HepG2 (cell line): ENCODE results near the gene PTH1R. TPM values are rescaled to one million over a fixed set of nuclear protein-coding genes. Genes with fewer than 3 reads are reported as not detected.

Experiments used
- ATAC-seq: fragments of 200-7000 bp; cut with Tn5 transposase; 3 replicates; pipeline ENCODE4 v1.9.1; 2020; ENCODE audit warnings: mild to moderate bottlenecking, moderate library complexity
- BruUV-seq: library from RNA; stranded (reverse); fragments of 400-500 nt; replicated peaks from 2 replicates; lab custom pipeline; 2021; lab: Mats Ljungman, UMichigan
- CTCF ChIA-PET: fragments of 300-600 bp; formaldehyde crosslinking; extraction: SDS; loops from one replicate; lab custom pipeline; 2021; ENCODE audit warnings: low total read pairs, inconsistent platforms, low intra/inter-chr PET ratio; lab: Yijun Ruan, JAX
- POLR2A ChIA-PET: fragments of 350-600 bp; sonication (Branson Sonifier 250); formaldehyde crosslinking; loops from one replicate; lab custom pipeline; 2020; ENCODE audit warnings: antibody characterized with exemption, inconsistent platforms; lab: Yijun Ruan, JAX
- DNase-seq: peaks from one replicate; pipeline ENCODE4 v3.0.0-alpha.2; 2015; ENCODE audit warnings: low spot score
- FAIRE-seq: peaks from 3 replicates; lab custom pipeline; 2011; peaks lifted over from hg19 to GRCh38; lab: Jason Lieb, UNC
- H2AFZ ChIP-seq: one replicate; pipeline ENCODE4 v1.6.1; 2011; ENCODE audit warnings: low read length, inconsistent platforms
- H3K27ac ChIP-seq: fragments of 300-600 bp; 3 replicates; pipeline ENCODE4 v1.8.0; 2011; ENCODE audit warnings: mixed run types, mild to moderate bottlenecking, mixed read lengths, low read length, inconsistent platforms; ENCODE audit not compliant: insufficient read depth; ENCODE audit errors: extremely low read length
- H3K27me3 ChIP-seq, 2 experiments: fragments of 200-600 bp in 1 of 2; 2 replicates in 1 of 2; 3 replicates in 1 of 2; pipeline versions ENCODE4 v1.6.0 to v1.8.0; 2011; ENCODE audit warnings: low read length in 2 of 2, mild to moderate bottlenecking in 2 of 2, moderate library complexity in 2 of 2, inconsistent platforms in 1 of 2; ENCODE audit not compliant: insufficient read depth in 2 of 2, control insufficient read depth in 1 of 2
- H3K36me3 ChIP-seq, 2 experiments: fragments of 200-600 bp in 1 of 2; replicated peaks in 1 of 2; 2 replicates in 1 of 2; 3 replicates in 1 of 2; pipeline versions ENCODE4 v1.5.1 to v1.8.0; 2011; ENCODE audit warnings: low read length in 2 of 2, inconsistent platforms in 1 of 2; ENCODE audit not compliant: insufficient read depth in 2 of 2, control insufficient read depth in 1 of 2
- H3K4me1 ChIP-seq: 2 replicates; pipeline ENCODE4 v1.5.1; 2012; ENCODE audit warnings: low read length, inconsistent platforms; ENCODE audit not compliant: insufficient read depth
- H3K4me2 ChIP-seq: 2 replicates; pipeline ENCODE4 v1.6.0; 2011; ENCODE audit warnings: low read depth, low read length, inconsistent platforms
- H3K4me3 ChIP-seq, 3 experiments: fragments of 200-600 bp in 1 of 3; sonication (generic), shearing (Covaris generic) in 1 of 3; replicated peaks in 1 of 3; 2 replicates each; pipeline ENCODE4 v1.5.1; 2011 to 2016; ENCODE audit warnings: low read length in 3 of 3, inconsistent platforms in 2 of 3, low read depth in 2 of 3, mild to moderate bottlenecking in 2 of 3, control low read depth in 1 of 3, mixed read lengths in 1 of 3; ENCODE audit not compliant: insufficient read depth in 1 of 3
- H3K79me2 ChIP-seq: one replicate; pipeline ENCODE4 v1.6.1; 2011; ENCODE audit warnings: low read length, inconsistent platforms; ENCODE audit not compliant: insufficient read depth
- H3K9ac ChIP-seq: 2 replicates; pipeline ENCODE4 v1.6.0; 2011; ENCODE audit warnings: mild to moderate bottlenecking, low read depth, low read length, inconsistent platforms; ENCODE audit not compliant: insufficient read depth
- H3K9me3 ChIP-seq: 2 replicates; pipeline ENCODE4 v1.5.1; 2012; ENCODE audit warnings: mild to moderate bottlenecking, low read length
- H4K20me1 ChIP-seq: 2 replicates; pipeline ENCODE4 v1.6.0; 2011; ENCODE audit warnings: inconsistent platforms, mild to moderate bottlenecking, low read length, moderate library complexity; ENCODE audit not compliant: insufficient read depth
- EHMT2 ChIP-seq: fragments of 200-600 bp; sonication (generic); IDR thresholded peaks from 2 replicates; pipeline ENCODE4 v1.7.0; 2017; ENCODE audit warnings: antibody characterized with exemption, low read depth, low read length, borderline replicate concordance
- MAFG ChIP-seq: sonication (generic); formaldehyde crosslinking; IDR thresholded peaks from 2 replicates; pipeline ENCODE4 v1.5.1; 2020; ENCODE audit warnings: mild to moderate bottlenecking, missing genetic modification reagents
- ONECUT2 ChIP-seq: sonication (generic); formaldehyde crosslinking; IDR thresholded peaks from 2 replicates; pipeline ENCODE4 v1.4.0; 2020; ENCODE audit warnings: missing genetic modification reagents
- SRSF9 ChIP-seq: fragments of 200-400 bp; formaldehyde crosslinking; IDR thresholded peaks from 2 replicates; pipeline ENCODE4 v1.6.1; 2018; ENCODE audit warnings: borderline replicate concordance, mild to moderate bottlenecking, low read depth, low read length; ENCODE audit not compliant: insufficient read depth, poor library complexity, severe bottlenecking
- STAT5B ChIP-seq: sonication (generic); formaldehyde crosslinking; IDR thresholded peaks from 2 replicates; pipeline ENCODE4 v1.4.0; 2020; ENCODE audit warnings: missing genetic modification reagents
- TOPORS ChIP-seq: sonication (generic); formaldehyde crosslinking; IDR thresholded peaks from 2 replicates; pipeline ENCODE4 v1.8.0; 2023; ENCODE audit warnings: mild to moderate bottlenecking, missing genetic modification reagents
- ZNF274 ChIP-seq: sonication (generic); formaldehyde crosslinking; IDR thresholded peaks from 2 replicates; pipeline ENCODE4 v1.5.1; 2020; ENCODE audit warnings: mild to moderate bottlenecking, missing genetic modification reagents
- ZNF646 ChIP-seq: sonication (generic); formaldehyde crosslinking; IDR thresholded peaks from 2 replicates; pipeline ENCODE4 v1.9.0; 2021; ENCODE audit warnings: mild to moderate bottlenecking, missing genetic modification reagents
- WGBS: methylation state at CpG from one replicate; pipeline ENCODE4 v1.1.6; 2017; ENCODE audit warnings: low lambda C conversion rate; 5-methylcytosine and 5-hydroxymethylcytosine counted together
- in situ Hi-C: cut with HindIII; loops from 2 replicates; pipeline ENCODE4 v1.10.0; 2017; ENCODE audit warnings: low pct_unique_long_range_greater_than_20kb; ENCODE audit not compliant: extremely low pct_ligation_motif_present
- intact Hi-C: fragments of 100-400 bp; cut with micrococcal nuclease; formaldehyde crosslinking; loops from one replicate; pipeline ENCODE4 v1.10.0; 2022; ENCODE audit not compliant: unreplicated experiment
- polyA plus RNA-seq, 8 experiments: library from polyadenylated mRNA; depleted of rRNA in 3 of 8; stranded (reverse) in 7 of 8; unstranded in 1 of 8; fragments of >200 nt; fragmentation: Illumina TruSeq in 4 of 8; extraction: Trizol in 4 of 8; gene quantifications; 2 replicates each; pipeline versions ENCODE4 v1.2.1 to v1.2.3, GENCODE V29; 2011 to 2016; ENCODE audit warnings: low read depth in 4 of 8, missing spikeins in 1 of 8, mixed read lengths in 1 of 8; ENCODE audit not compliant: insufficient read depth in 1 of 8
- total RNA-seq, 5 experiments: library from RNA; depleted of rRNA; stranded (reverse); fragments of >200 nt; fragmentation: Illumina TruSeq; extraction: Trizol; gene quantifications; 2 replicates each; pipeline ENCODE4 v1.2.3, GENCODE V29; 2016; ENCODE audit warnings: low read depth in 1 of 5
- TF ChIP-seq, protein P1 (sequence below): sonication (generic); formaldehyde crosslinking; IDR thresholded peaks from 2 replicates; pipeline ENCODE4 v1.5.1; 2020; ENCODE audit warnings: mild to moderate bottlenecking, missing genetic modification reagents, moderate library complexity

PTH1R gene
- total and polyA plus RNA-seq, 2 of the 13 experiments (the other 11 are each of a cell fraction or from before 2014, with no cell fraction given), result not detected

- Histone ChIP-seq H3K9me3 (no peaks in the 10 kb centered on the region), H4K20me1 (peaks cover 32% of the 10 kb centered on the region), H3K4me3 (no peak overlapping the region), H2AFZ (no peak overlapping the region), H3K36me3 (peaks cover 37 to 68% of the 10 kb centered on the region in 2 experiments), H3K4me1 (peaks cover 21% of the 10 kb centered on the region), H3K9ac (no peak overlapping the region), H3K79me2 (peaks cover 26% of the 10 kb centered on the region), H3K27ac (no peak overlapping the region), H3K27me3 (no peaks in the 10 kb centered on the region), H3K4me2 (no peak overlapping the region)
- TF ChIP-seq STAT5B (CRISPR knock-in tag) (no peak), EHMT2 (no peak), SRSF9 (no peak), ZNF274 (CRISPR knock-in tag) (no peak), ONECUT2 (CRISPR knock-in tag) (no peak), TOPORS (CRISPR knock-in tag) (no peak), ZNF646 (CRISPR knock-in tag) (no peak), MAFG (no peak)
- TF ChIP-seq, protein P1, sequence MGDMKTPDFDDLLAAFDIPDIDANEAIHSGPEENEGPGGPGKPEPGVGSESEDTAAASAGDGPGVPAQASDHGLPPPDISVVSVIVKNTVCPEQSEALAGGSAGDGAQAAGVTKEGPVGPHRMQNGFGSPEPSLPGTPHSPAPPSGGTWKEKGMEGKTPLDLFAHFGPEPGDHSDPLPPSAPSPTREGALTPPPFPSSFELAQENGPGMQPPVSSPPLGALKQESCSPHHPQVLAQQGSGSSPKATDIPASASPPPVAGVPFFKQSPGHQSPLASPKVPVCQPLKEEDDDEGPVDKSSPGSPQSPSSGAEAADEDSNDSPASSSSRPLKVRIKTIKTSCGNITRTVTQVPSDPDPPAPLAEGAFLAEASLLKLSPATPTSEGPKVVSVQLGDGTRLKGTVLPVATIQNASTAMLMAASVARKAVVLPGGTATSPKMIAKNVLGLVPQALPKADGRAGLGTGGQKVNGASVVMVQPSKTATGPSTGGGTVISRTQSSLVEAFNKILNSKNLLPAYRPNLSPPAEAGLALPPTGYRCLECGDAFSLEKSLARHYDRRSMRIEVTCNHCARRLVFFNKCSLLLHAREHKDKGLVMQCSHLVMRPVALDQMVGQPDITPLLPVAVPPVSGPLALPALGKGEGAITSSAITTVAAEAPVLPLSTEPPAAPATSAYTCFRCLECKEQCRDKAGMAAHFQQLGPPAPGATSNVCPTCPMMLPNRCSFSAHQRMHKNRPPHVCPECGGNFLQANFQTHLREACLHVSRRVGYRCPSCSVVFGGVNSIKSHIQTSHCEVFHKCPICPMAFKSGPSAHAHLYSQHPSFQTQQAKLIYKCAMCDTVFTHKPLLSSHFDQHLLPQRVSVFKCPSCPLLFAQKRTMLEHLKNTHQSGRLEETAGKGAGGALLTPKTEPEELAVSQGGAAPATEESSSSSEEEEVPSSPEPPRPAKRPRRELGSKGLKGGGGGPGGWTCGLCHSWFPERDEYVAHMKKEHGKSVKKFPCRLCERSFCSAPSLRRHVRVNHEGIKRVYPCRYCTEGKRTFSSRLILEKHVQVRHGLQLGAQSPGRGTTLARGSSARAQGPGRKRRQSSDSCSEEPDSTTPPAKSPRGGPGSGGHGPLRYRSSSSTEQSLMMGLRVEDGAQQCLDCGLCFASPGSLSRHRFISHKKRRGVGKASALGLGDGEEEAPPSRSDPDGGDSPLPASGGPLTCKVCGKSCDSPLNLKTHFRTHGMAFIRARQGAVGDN (CRISPR knock-in tag), result 0 out of 2 replicates have a peak, but pooled peaks have one; percentile 12
- ChIA-PET POLR2A (no interaction called here), CTCF (no interaction called here)
- intact Hi-C loops (loop anchor here (10.0 kb wide), 1 partner anchor 48 kb away; the partner anchor contains the start of genes CCDC12 and NBEAL2), in situ Hi-C loops (no loop called here)
- 97% methylated on average over 13 of the region's 15 CpGs for WGBS
- DNase-seq, result no peak
- FAIRE-seq, result no peak
- no peak for ATAC-seq
- BruUV-seq, result no TSS peak
Observed at GRCh38 chr3:46926871-46927717, 49.6 kb downstream of the PTH1R start.
